Measurements from ENCODE around the gene LTC4S. TPM values are rescaled to one million over a fixed set of nuclear protein-coding genes. Genes with fewer than 3 reads are reported as not detected.

LTC4S gene
- total and polyA plus RNA-seq, 9 of the 15 experiments (the other 6 are each of a cell fraction or from before 2014, with no cell fraction given) = 0.17 to 0.77 (median 0.75) TPM; not detected in 6

DNA sequence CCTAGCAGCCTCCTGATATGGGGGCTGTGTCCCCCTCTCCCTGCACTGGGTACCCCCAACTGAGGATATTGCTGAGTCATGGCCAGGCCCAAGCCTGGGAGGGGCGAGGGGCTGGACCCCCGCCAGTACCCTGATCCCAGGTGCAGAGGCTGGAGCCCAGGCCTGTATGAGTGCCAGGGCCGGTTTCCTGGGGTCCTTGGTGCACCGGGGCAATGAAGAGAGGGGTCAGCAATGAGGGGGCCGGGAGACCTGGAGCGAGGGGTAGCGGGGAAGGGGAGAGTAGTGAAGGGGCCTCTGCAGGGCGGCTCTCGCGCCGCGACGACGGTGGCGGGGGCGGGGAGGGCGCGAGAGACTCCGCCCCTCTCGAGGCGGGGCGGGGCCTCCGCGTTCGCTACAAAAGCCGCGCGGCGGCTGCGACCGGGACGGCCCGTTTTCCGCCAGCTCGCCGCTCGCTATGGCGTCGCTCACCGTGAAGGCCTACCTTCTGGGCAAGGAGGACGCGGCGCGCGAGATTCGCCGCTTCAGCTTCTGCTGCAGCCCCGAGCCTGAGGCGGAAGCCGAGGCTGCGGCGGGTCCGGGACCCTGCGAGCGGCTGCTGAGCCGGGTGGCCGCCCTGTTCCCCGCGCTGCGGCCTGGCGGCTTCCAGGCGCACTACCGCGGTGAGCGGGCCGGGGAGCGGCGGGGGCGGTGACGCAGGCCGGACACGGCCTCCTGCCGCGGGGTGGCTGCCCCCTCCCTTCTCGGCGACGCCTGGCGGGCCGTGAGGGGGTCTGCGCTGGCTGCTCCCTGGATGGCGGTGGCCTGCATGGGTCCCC is 26.9 kb downstream of the LTC4S start, which contains the start of gene SQSTM1 (continued):
- no peak for TF ChIP-seq DDX20 (tag; IDR thresholded peaks at IDR 0.05; ENCODE audit: low read depth)
- TF ChIP-seq ZNF75A (CRISPR knock-in tag; IDR thresholded peaks at IDR 0.05) = no peak
- TF ChIP-seq, protein P1, sequence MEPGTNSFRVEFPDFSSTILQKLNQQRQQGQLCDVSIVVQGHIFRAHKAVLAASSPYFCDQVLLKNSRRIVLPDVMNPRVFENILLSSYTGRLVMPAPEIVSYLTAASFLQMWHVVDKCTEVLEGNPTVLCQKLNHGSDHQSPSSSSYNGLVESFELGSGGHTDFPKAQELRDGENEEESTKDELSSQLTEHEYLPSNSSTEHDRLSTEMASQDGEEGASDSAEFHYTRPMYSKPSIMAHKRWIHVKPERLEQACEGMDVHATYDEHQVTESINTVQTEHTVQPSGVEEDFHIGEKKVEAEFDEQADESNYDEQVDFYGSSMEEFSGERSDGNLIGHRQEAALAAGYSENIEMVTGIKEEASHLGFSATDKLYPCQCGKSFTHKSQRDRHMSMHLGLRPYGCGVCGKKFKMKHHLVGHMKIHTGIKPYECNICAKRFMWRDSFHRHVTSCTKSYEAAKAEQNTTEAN (CRISPR knock-in tag; IDR thresholded peaks at IDR 0.05) = no peak
- no peak for TF ChIP-seq ZNF384 (IDR thresholded peaks at IDR 0.05; ENCODE audit: low read depth, low read length)
- TF ChIP-seq, protein P2, sequence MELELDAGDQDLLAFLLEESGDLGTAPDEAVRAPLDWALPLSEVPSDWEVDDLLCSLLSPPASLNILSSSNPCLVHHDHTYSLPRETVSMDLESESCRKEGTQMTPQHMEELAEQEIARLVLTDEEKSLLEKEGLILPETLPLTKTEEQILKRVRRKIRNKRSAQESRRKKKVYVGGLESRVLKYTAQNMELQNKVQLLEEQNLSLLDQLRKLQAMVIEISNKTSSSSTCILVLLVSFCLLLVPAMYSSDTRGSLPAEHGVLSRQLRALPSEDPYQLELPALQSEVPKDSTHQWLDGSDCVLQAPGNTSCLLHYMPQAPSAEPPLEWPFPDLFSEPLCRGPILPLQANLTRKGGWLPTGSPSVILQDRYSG (tag; conservative IDR thresholded peaks at IDR 0.05; ENCODE audit: low read depth) = no peak
- TF ChIP-seq PHF21A (IDR thresholded peaks at IDR 0.05; ENCODE audit: borderline replicate concordance, low read depth) = no peak
- TF ChIP-seq, protein P3, sequence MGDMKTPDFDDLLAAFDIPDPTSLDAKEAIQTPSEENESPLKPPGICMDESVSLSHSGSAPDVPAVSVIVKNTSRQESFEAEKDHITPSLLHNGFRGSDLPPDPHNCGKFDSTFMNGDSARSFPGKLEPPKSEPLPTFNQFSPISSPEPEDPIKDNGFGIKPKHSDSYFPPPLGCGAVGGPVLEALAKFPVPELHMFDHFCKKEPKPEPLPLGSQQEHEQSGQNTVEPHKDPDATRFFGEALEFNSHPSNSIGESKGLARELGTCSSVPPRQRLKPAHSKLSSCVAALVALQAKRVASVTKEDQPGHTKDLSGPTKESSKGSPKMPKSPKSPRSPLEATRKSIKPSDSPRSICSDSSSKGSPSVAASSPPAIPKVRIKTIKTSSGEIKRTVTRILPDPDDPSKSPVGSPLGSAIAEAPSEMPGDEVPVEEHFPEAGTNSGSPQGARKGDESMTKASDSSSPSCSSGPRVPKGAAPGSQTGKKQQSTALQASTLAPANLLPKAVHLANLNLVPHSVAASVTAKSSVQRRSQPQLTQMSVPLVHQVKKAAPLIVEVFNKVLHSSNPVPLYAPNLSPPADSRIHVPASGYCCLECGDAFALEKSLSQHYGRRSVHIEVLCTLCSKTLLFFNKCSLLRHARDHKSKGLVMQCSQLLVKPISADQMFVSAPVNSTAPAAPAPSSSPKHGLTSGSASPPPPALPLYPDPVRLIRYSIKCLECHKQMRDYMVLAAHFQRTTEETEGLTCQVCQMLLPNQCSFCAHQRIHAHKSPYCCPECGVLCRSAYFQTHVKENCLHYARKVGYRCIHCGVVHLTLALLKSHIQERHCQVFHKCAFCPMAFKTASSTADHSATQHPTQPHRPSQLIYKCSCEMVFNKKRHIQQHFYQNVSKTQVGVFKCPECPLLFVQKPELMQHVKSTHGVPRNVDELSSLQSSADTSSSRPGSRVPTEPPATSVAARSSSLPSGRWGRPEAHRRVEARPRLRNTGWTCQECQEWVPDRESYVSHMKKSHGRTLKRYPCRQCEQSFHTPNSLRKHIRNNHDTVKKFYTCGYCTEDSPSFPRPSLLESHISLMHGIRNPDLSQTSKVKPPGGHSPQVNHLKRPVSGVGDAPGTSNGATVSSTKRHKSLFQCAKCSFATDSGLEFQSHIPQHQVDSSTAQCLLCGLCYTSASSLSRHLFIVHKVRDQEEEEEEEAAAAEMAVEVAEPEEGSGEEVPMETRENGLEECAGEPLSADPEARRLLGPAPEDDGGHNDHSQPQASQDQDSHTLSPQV (IDR thresholded peaks at IDR 0.05) = peak; percentile 77; the same call in 1 of the 2 replicates

Measured in K562 (cell line).